Body of pancreas (tissue), 4 donors: ENCODE data around the gene PRRC2B. TPM values are rescaled to one million over a fixed set of nuclear protein-coding genes. Genes with fewer than 3 reads are reported as not detected.

Experiments used
- ATAC-seq: fragments of 150-250 bp; one replicate; pipeline ENCODE4 v1.9.1; 2016
- DNase-seq, 4 donors: peaks; one replicate each; pipeline ENCODE4 v3.0.0-alpha.2; 2019
- H3K27ac ChIP-seq, 4 donors: fragments of 200-600 bp; sonication (generic); 1 replicate in 3 of 4; 2 replicates in 1 of 4; pipeline versions ENCODE4 v1.5.1 to v1.6.1; 2016 to 2019; ENCODE audit warnings: mild to moderate bottlenecking in 1 of 4, mixed read lengths in 1 of 4, moderate library complexity in 1 of 4
- H3K27me3 ChIP-seq, 2 donors: fragments of 200-600 bp; sonication (generic); one replicate each; pipeline ENCODE4 v1.6.0; 2016; ENCODE audit warnings: mild to moderate bottlenecking in 1 of 2
- H3K36me3 ChIP-seq, 2 donors: fragments of 200-600 bp; sonication (generic); replicated peaks in 1 of 2; 2 replicates each; pipeline ENCODE4 v1.5.1; 2016; ENCODE audit warnings: low read depth in 2 of 2; ENCODE audit not compliant: insufficient read depth in 1 of 2
- H3K4me1 ChIP-seq: fragments of 200-600 bp; sonication (generic); one replicate; pipeline ENCODE4 v1.6.0; 2016
- H3K4me3 ChIP-seq, 2 donors: fragments of 200-600 bp; sonication (generic); 1 replicate in 1 of 2; 2 replicates in 1 of 2; pipeline ENCODE4 v1.5.1; 2016 to 2019
- H3K9me3 ChIP-seq, 3 donors: fragments of 200-600 bp; sonication (generic); 1 replicate in 2 of 3; 2 replicates in 1 of 3; pipeline ENCODE4 v1.5.1; 2016
- POLR2A ChIP-seq, 3 donors: fragments of 450-650 bp; IDR thresholded peaks; one replicate each; pipeline ENCODE4 v1.6.1; 2016; ENCODE audit warnings: antibody characterized with exemption in 3 of 3, mild to moderate bottlenecking in 2 of 3
- WGBS, 2 donors: methylation state at CpG; one replicate each; pipeline ENCODE4 v1.1.5; 2017; 5-methylcytosine and 5-hydroxymethylcytosine counted together
- intact Hi-C: fragments of 100-400 bp; cut with DNase I; formaldehyde crosslinking; loops from one replicate; pipeline ENCODE4 v1.15.1; 2023
- total RNA-seq, 2 donors: library from RNA; depleted of rRNA; stranded (reverse); fragments of >200 nt; gene quantifications; one replicate each; pipeline ENCODE4 v1.1.0, GENCODE V29; 2016
- TF ChIP-seq, protein P1 (sequence below), 7 experiments: fragments of 450-650 bp in 4 of 7; fragments of 200-600 bp in 3 of 7; sonication (generic) in 3 of 7; IDR thresholded peaks; one replicate each; pipeline ENCODE4 v1.5.1; 2016 to 2019; ENCODE audit warnings: antibody characterized with exemption in 7 of 7

PRRC2B gene
- total RNA-seq, 2 donors from 2014 or later, result 78.3 to 177 TPM

- no peak overlapping the region for H3K4me3 ChIP-seq
- 19 to 29% methylated on average over 9 of the region's 9 CpGs for WGBS, 2 donors
Measured at GRCh38 chr9:131398204-131398603, 4.3 kb downstream of the PRRC2B start.

GRCh38 chr9:131399972-131400371 is 6.1 kb downstream of the PRRC2B start:
- intact Hi-C loops, result no loop called here
- Histone ChIP-seq H3K36me3 (no peaks in the 10 kb centered on the region), H3K9me3 (no peaks in the 10 kb centered on the region), H3K4me1 (peaks cover 94% of the 10 kb centered on the region), H3K27me3 (no peaks in the 10 kb centered on the region), H3K4me3 (no peak overlapping the region), H3K27ac (no peak overlapping the region)
- WGBS, 2 donors, result 80 to 93% methylated on average over 7 of the region's 7 CpGs
- no peak for TF ChIP-seq POLR2A (IDR thresholded peaks at IDR 0.05)
- TF ChIP-seq, protein P1, sequence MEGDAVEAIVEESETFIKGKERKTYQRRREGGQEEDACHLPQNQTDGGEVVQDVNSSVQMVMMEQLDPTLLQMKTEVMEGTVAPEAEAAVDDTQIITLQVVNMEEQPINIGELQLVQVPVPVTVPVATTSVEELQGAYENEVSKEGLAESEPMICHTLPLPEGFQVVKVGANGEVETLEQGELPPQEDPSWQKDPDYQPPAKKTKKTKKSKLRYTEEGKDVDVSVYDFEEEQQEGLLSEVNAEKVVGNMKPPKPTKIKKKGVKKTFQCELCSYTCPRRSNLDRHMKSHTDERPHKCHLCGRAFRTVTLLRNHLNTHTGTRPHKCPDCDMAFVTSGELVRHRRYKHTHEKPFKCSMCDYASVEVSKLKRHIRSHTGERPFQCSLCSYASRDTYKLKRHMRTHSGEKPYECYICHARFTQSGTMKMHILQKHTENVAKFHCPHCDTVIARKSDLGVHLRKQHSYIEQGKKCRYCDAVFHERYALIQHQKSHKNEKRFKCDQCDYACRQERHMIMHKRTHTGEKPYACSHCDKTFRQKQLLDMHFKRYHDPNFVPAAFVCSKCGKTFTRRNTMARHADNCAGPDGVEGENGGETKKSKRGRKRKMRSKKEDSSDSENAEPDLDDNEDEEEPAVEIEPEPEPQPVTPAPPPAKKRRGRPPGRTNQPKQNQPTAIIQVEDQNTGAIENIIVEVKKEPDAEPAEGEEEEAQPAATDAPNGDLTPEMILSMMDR (IDR thresholded peaks at IDR 0.05), result no peak
- ATAC-seq (no peak), DNase-seq (no peak)

More at GRCh38 chr9:131398204-131398603, 4.3 kb downstream of the PRRC2B start:
- no peaks in the 10 kb centered on the region for H3K9me3 ChIP-seq
- DNase-seq, result peak in 3 of 4 donors; percentile 28 to 41 (median 37)
- H3K27me3 ChIP-seq, result no peaks in the 10 kb centered on the region
- intact Hi-C loops, result no loop called here
- TF ChIP-seq, protein P1 (IDR thresholded peaks at IDR 0.05), result no peak
- TF ChIP-seq POLR2A (IDR thresholded peaks at IDR 0.05), result no peak
- H3K4me1 ChIP-seq, result peaks cover 81% of the 10 kb centered on the region
- H3K27ac ChIP-seq, result peak overlapping the region in 3 of 4 donors; percentile 92 to 98 (median 97)
- no peaks in the 10 kb centered on the region for H3K36me3 ChIP-seq
- ATAC-seq, result no peak

DNA sequence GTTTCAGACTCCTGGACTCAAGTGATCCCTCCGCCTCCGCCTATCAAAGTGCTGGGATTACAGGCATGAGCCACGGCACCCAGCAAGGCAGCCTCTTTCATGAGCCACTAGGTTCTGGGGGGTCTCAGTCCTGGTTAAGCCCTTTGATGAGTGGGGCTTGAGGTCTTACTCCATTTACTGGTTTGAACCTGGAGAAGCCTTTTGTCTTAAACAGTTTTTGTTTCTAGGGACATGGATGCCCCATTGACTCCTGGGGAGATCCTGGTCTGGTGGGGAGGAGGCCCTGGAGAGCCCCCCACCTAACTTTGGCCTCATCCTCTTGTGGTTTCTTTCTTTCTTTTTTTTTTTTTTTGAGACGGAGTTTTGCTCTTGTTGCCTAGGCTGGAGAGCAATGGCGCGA is 6.7 kb downstream of the PRRC2B start:
- no peak for DNase-seq
- H3K36me3 ChIP-seq, result no peaks in the 10 kb centered on the region

GRCh38 chr9:131402073-131402472 is 8.2 kb downstream of the PRRC2B start:
- ATAC-seq (no peak), DNase-seq (no peak)
- 79 to 86% methylated on average over 6 of the region's 6 CpGs for WGBS, 2 donors
- H3K27me3 ChIP-seq, result no peaks in the 10 kb centered on the region
- H3K27ac ChIP-seq, result peak overlapping the region in 3 of 4 donors; percentile 47 to 79 (median 78)
- H3K4me1 ChIP-seq, result peaks cover 94% of the 10 kb centered on the region
- no peaks in the 10 kb centered on the region for H3K36me3 ChIP-seq
- no peak for TF ChIP-seq POLR2A (IDR thresholded peaks at IDR 0.05)
- TF ChIP-seq, protein P1 (IDR thresholded peaks at IDR 0.05), result no peak
- no peak overlapping the region for H3K4me3 ChIP-seq
- no peaks in the 10 kb centered on the region for H3K9me3 ChIP-seq
- intact Hi-C loops, result no loop called here

More for the DNA sequence above, 6.7 kb downstream of the PRRC2B start:
- 89 to 96% methylated on average over 6 of the region's 6 CpGs for WGBS, 2 donors
- peaks cover 94% of the 10 kb centered on the region for H3K4me1 ChIP-seq
- no peak overlapping the region for H3K27ac ChIP-seq
- H3K27me3 ChIP-seq, result no peaks in the 10 kb centered on the region
- intact Hi-C loops, result no loop called here
- TF ChIP-seq, protein P1 (IDR thresholded peaks at IDR 0.05), result no peak
- no peak for TF ChIP-seq POLR2A (IDR thresholded peaks at IDR 0.05)
- no peak for ATAC-seq
- no peaks in the 10 kb centered on the region for H3K9me3 ChIP-seq
- H3K4me3 ChIP-seq, result no peak overlapping the region
